Stimulated activated CD4-positive, alpha-beta T cell treated with anti-CD3 and anti-CD28 coated beads, Interleukin-12 subunit alpha, Interleukin-12 subunit beta, amount 100 ng/mL, for 48 hours (primary cell): ENCODE results near the gene NEK2.
"Not testable (repeated sequence)": the region's sequence is repeated elsewhere in the genome, so short reads cannot be mapped to it uniquely, and the experiment has no call there.

Experiments
- DNase-seq, 3 donors: peaks; one replicate each; pipeline ENCODE4 v3.0.0-alpha.2; 2020; ENCODE audit warnings: low read depth in 2 of 3, low spot score in 1 of 3

Gene NEK2

GRCh38 chr1:211675230-211676105, at the start of gene NEK2:
Gene NEK2 (minus strand): TSS chr1:211675621. CDS start chr1:211675479, 142 bp downstream.
- peak; percentile 78 to 79 (median 78) for DNase-seq

DNA sequence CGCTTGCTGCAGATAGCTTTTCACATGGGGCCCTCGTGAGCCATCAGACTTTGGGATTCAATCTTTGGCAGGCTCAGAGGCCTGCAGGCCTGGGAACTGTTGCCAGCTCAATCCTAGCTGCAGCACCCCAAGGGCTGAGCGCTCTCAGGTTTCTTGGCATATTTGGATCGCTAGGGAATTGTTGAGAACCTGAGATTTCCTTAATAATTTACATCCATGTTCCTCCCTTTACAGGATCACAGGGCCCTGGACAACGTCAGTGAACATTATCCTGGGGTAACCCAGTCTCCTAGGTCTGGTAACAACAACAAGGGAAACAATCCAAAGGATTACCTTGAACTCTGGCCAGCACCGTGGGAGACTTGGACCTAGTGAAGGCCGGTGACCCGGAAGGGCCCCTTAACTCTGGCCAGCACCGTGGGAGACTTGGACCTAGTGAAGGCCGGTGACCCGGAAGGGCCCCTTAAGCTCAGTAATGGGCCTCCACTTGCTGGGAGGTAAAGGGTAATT, 49.3 kb upstream of the NEK2 start:
- DNase-seq, result no peak

DNA sequence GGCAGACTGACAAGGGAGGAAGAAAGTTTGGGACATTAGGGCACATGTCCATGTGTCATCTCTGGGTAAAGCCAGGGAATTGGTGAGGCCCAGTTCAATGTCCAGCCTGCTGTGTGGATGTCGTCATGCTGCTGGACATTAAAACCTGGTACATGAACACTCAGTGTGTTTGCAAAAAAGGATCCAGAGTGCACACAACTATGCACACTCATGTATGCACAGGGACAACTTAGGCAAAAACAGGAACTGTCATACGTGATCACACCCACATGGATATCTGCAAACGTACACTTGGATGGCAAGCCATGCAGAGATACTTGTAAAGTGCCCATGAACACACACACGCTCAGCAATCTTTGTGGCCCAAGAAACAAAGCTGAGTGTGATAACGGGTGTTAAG, 47.9 kb upstream of the NEK2 start:
- no peak for DNase-seq

DNA sequence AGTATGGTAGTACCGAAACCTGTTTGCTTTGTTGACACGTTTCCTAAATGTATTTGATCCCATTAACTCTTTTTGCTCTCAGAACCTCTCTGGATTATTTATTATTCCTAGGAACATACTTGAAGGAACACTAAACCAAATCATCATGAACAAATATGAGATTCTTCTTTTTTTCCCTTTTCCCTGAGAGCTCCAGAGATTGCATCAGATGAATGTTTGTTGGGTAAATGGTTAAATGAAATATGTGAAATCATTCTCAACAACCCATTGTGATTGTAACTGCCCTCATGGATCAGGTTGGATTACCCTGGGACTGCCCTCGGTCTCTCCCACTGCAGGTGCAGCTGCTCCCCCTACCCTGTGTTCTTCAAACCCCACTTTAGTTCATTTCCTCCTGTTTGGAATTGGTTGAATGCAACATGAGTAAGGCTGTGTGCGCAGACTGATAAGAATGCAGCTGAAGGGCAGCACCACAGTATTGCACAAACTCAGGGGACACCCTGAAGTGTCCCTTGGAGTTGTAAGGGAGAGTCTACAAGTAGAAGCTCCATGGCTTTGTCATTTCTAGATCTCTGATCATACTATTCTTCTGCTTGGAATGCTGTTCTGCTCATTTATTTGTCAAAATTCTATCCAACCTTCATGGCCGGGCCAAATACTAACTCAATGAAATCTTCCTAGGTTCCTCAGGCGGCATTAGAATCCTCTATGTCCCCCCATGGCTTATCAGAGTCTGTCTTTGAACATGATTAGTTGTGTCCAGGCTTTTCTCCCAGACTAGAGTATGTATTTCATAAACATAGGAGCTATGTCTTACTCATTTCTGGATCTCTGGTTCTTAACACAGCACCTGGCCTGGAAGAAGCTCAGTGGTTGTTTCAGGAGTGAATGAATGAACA, 47.1 kb upstream of the NEK2 start:
- DNase-seq, result no peak

GRCh38 chr1:211716555-211716954, 41.1 kb upstream of the NEK2 start:
- DNase-seq, result not testable (repeated sequence)

DNA sequence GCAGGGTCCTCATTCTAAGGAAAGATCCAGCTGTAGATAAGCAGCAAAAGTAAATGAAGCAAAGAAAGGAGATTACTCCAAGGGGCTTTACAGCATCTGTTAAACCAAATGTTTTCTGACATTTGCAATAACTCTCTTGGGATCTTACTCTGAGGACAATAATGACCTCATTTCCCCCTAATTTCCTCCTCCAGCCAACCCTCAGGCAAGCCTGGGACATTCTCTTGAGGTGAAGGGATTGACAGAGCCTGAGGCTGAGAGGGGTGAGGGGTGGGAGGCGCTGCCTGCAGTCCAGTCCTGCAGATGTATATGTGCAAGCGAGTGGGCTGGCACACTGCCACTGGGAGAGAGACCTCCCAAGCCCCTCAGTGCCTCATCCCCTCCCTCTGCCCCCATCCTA, 40.5 kb upstream of the NEK2 start:
- DNase-seq, result no peak

- no peak for DNase-seq
Observed at GRCh38 chr1:211714154-211714553, 38.7 kb upstream of the NEK2 start.

DNA sequence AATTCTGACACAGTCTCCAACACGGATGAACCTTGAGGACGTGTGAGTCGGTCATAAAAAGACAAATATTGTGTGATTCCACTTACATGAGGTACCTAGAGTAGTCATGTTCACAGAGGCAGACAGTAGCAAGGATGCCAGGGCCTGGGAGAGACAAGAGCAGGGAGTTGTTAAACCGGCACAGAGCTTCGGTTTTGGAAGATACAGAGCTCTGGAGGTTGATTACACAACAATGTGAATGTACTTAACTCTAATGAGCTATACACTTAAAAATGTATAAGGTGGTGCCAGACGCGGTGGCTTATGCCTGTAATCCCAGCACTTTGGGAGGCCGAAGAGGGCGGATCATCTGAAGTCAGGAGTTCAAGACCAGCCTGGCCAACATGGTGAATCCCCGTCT, 37.8 kb upstream of the NEK2 start:
- no peak for DNase-seq

GRCh38 chr1:211711315-211711705, 35.9 kb upstream of the NEK2 start:
- no peak for DNase-seq

DNA sequence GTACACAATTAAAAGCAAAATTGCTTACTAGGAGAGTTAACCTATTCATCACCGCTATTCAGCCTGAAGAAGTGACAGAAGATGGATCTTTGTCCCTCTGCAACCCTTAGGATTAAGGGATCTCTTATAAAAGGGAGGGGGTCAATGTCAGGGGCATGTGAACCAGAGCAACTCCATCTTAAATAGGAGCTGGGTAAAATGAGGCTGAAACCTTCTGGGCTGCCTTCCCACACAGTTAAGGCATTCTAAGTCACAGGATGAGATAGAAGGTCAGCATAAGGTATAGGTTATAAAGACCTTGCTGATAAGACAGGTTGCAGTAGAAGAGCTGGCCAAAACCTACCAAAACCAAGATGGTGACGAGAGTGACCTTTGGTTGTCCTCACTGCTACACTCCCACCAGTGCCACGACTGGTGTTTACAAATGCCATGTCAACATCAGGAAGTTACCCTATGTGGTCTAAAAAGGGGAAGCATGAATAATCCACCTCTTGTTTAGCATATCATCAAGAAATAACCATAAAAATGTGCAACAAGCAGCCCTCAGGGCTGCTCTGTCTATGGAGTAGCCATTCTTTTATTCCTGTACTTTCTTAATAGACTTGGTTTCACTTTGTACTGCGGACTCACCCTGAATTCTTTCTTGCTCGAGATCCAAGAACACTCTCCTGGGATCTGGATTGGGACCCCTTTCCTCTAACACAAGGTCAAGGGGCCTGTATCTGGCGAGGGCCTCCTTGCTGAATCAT, 35.3 kb upstream of the NEK2 start:
- DNase-seq, result no peak

DNA sequence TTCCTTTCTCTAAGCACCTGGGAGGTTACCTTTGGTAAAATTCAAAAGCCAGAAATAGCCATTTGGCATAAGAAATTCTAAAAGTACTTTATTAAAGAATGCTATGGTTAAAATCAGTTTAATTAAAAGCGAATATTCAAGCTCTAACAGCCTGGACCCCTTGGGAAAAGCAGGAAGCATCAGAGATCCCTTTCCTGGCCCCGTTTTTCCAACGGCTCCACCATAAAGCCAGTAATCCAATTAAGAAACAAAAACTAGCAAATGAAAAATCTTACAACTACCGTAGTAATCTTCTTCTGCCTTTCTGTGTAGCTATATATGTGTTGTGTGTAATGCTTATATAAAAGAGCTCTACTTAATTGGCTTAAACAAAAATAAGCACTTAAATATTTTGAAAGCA, 33.5 kb upstream of the NEK2 start:
- DNase-seq, result no peak

- DNase-seq, result no peak
Observed at GRCh38 chr1:211708006-211708405, 32.6 kb upstream of the NEK2 start.

DNA sequence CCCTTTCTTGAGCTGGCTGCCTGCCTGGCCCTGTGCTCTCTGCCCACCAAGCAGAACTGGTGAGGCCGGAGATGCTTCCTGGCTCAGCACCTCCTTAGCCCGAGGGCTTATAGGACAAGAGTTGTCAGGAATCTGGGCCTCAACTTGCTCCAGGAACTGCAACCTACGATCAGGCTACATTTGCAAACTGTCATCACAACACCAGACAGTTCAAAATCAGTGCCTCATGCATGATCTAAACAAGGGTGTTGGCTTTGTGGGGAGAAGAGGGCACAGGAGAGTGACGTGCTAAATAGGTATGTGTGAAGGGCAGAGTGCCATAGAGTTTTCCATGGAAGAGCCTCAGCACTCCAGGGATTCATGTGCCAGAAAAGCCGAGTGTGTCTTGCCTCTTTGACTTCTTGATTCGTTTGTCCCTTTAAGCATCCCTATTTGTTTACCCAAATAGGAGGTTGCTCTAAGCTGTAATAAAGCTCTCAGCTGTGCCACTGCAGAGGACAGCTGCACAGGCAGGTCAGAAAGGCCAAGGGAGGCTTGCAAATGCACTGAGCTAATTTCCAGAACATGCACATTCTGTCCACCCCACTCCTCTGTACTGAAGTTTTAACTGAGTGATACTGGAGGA, 30.2 kb upstream of the NEK2 start:
- no peak for DNase-seq

DNA sequence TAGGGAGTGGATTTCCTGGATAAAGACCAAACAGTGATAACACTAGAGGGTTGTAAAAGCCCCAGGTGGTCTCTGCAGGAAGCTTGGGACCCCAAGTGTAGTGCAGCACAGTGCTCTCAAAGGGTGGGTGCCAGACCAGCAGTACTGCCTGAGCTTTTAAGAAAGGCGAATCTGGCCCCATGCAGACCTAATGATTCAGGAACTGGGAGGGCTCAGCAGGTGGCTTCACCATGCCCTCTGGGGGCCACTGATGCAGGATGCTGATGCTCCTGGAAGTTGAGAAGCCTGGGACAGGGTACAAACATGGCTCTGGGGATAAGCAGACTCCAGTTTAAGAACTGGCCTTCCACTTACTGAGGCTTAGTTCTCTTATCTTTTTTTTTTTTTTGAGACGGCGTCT, 29.1 kb upstream of the NEK2 start:
- no peak for DNase-seq

DNA sequence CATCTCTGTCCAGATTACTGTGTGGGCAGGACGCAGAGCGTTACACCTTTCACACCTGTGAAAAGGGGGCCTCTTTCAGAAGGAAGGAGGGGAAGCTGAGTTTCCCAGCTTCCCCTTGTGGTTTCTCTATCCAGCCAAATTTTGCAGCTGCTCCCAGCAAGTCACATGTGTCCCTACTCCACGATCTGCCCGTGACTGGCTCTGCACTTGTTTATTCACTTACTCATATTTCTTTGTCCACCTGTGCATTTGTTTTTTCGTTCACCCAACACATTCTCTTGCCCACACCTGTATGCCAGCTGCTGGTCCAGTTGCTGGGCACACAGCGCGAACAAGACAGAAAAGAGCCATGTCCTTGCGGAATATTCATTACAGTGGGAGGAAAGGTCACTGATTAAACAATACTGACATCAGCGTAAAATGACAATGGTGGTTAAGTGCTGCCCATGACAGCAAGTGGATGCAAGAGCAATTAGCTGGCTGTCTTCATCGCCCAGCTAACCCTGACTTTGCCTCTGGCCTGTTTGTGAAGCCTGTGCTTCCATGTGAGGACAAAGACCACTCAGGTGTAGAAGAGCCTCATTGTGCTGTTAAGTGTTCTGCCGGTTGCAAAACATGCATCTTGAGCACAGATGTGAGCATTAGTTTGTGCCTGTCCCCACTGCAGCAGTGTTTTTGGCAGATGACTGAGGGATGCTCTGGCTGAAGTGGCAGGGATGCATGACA, 28.6 kb upstream of the NEK2 start:
- no peak for DNase-seq

DNA sequence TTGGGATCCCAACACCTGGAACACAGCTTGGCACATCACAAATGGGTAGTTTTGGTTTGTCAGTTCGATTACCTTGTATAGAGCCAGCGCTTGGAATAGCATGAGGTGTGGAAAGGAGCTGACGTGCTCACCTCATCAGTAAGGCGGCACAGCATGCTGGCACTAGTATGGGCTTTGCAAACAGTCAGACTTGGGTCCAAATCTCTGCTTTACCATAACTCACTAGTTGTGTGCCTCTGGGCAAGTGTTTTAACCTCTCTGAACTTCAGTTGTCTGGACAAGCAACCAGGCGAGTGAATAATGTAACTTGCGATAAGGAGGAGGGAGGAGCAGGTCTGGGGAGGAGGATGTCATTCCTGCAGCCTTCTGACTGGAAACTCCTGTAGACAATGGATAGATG, 26.3 kb upstream of the NEK2 start:
- DNase-seq, result no peak

DNA sequence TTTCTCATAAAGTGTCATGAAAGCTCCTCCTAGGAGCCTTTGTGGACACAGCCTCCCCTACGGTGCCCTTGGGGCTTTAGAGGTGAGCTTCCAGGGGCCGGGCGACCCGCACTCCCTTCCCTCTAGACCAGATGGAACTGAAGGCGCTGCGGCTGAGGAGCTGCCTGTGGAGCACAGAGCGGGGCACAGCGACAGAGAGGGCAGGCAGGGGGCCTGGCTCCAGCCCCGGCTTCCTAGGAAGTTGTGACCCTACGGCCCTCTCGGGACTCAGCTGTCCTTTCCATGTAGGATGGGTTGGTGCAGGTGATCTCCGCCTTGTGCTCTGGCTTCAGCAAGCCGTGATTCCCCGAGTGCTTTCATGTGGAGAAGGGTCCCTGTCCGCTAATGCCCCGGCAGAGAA, 23.6 kb upstream of the NEK2 start:
- no peak for DNase-seq

DNA sequence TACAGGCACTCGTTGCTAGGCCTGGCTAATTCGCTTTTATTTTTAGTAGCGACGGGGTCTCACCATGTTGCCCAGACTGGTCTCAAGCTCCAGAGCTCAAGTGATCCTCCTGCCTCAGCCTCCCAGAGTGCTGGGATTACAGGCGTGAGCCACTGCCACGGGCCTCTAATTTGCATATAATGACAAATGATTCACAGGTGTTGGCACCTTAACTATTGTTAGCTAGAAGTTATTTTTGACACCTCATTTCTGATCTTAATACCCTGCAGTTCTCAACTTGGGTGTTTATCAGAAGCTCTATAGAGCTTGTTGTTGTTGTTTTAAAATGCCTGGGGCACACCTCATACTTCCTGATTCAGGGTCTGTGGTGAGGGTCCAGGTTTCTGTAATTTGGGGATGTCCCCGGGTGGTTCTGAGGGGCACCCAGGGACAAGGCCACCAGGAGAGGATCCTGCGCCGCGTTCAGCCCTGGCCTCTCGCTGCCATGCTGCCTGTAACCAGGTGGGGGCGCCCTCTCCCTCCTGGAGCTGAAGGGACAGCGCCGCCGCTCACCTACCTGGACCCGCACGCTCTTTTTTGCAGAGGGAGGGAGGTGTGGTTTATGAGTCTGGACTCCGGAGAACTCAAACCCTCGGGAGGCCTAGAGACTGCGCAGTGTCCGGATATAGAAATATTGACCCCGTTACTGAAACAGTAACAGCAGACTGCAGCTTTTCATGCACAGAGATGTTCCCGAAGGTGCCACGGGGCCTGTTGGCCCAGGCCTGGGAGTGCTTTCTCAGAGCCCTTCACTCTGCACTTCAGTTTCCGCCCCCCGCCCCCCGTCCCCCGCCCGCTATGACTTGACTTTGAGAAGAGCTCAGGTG, 23.0 kb upstream of the NEK2 start:
- peak; percentile 75 to 89 (median 79) for DNase-seq

- no peak for DNase-seq
Observed at GRCh38 chr1:211697356-211697755, 21.9 kb upstream of the NEK2 start.
